ENCODE data around the gene FIBP.

The FIBP gene

DNA sequence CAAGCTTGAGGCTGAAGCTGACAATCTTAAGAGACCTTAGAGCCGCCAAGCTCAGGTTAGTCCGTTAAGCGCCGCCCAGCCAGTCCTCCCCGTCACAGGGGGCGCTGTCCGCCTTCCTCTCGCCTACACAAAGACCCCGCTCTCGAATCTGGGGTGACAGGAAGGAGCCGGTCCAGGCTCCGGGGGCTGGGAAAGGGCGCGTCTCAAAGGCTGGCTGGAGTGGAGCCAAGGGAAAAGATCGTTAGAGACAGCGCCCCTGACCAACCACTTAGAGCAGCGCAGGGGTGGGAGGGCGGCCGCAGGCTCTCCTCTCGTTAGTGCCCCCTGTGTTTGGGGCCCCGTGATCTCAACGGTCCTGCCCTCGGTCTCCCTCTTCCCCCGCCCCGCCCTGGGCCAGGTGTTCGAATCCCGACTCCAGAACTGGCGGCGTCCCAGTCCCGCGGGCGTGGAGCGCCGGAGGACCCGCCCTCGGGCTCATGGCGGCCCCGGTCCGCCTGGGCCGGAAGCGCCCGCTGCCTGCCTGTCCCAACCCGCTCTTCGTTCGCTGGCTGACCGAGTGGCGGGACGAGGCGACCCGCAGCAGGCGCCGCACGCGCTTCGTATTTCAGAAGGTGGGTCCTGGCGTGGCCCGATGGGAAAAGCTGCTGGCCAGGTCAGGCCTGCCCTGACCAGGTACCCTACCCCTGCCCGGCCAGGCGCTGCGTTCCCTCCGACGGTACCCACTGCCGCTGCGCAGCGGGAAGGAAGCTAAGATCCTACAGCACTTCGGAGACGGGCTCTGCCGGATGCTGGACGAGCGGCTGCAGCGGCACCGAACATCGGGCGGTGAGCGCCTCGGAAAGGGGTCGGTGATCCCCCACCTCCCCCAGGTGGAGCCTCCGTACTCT, 27.8 kb downstream of the FIBP start, which contains the start of gene MUS81:
TSS of gene MUS81 (plus strand) at position 156 of the 887 bp plus-strand sequence. CDS start at position 477, 321 bp downstream.
- Histone ChIP-seq H3K4me1 (peaks cover 39% of the 10 kb centered on the region), H4K20me1 (peaks cover 66% of the 10 kb centered on the region), H3K36me3 (peaks cover 53% of the 10 kb centered on the region), H3K27ac (peak within 1 kb of the TSS; percentile 86), H3K4me2 (peak within 1 kb of the TSS; percentile 89), H3K9me3 (no peaks in the 10 kb centered on the region), H3K4me3 (peak within 1 kb of the TSS; percentile 91), H3K9ac (peak within 1 kb of the TSS; percentile 96), H3K27me3 (no peaks in the 10 kb centered on the region)
- TF ChIP-seq Cebpa-rat (IDR thresholded peaks at IDR 0.05): no peak

DNA sequence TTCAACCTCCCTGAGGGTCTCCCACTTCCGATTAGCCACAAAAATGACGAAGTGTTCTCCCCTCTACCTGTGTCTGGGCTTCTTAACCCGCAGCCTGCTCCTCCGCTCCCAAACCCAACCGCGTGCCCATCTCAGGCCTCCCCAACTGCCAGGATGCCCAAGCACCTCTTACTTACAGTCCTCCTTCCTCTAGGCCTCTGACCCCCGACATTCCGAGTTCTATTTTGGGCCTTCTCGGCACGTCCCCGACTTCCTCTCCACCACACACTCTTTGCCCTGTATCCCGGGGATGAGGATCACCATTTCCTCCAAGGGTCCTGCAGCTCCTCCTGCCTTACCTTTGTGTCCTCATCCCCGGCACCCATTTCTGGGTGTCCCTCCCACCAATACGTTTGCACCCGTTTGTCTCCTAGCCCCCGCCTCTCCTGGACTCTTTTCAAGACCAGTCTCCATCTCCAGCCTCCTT, 28.4 kb downstream of the FIBP start:
- H4K20me1 ChIP-seq: peaks cover 66% of the 10 kb centered on the region
- H3K27me3 ChIP-seq: no peaks in the 10 kb centered on the region
- H3K9ac ChIP-seq: peak overlapping the region; percentile 96
- peak overlapping the region; percentile 86 for H3K27ac ChIP-seq
- no peaks in the 10 kb centered on the region for H3K9me3 ChIP-seq
- peak overlapping the region; percentile 91 for H3K4me3 ChIP-seq
- no peak for TF ChIP-seq Cebpa-rat (IDR thresholded peaks at IDR 0.05)
- H3K36me3 ChIP-seq: peaks cover 53% of the 10 kb centered on the region
- peak overlapping the region; percentile 89 for H3K4me2 ChIP-seq
- peaks cover 46% of the 10 kb centered on the region for H3K4me1 ChIP-seq

- H3K27me3 ChIP-seq: no peaks in the 10 kb centered on the region
- peaks cover 66% of the 10 kb centered on the region for H4K20me1 ChIP-seq
- peak overlapping the region; percentile 96 for H3K9ac ChIP-seq
- peaks cover 53% of the 10 kb centered on the region for H3K36me3 ChIP-seq
- peaks cover 48% of the 10 kb centered on the region for H3K4me1 ChIP-seq
- H3K27ac ChIP-seq: peak overlapping the region; percentile 86
- peak overlapping the region; percentile 89 for H3K4me2 ChIP-seq
- no peaks in the 10 kb centered on the region for H3K9me3 ChIP-seq
- H3K4me3 ChIP-seq: peak overlapping the region; percentile 91
- no peak for TF ChIP-seq Cebpa-rat (IDR thresholded peaks at IDR 0.05)
These were observed 29.0 kb downstream of the FIBP start for GRCh38 chr11:65859095-65859811.

DNA sequence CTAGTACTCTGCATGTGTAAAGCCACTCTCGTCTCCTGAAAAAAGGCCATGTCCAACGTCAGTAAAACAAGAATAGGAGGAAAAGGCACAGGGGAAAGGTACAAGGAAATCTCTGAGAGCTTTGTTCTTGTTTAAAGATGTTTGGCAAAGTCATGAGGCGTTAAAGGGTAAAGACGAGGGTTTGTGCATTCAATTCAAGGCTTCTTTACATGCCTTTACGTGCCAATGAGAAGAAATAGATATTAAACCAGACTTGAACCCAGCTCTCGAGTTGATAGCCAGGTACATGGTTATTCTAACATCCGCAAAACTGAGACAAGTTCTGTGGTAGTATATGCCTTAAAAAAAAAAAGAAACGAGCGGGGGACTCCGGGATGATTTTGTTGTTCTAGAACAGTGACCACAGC, 29.6 kb downstream of the FIBP start:
- H3K4me2 ChIP-seq: peak overlapping the region; percentile 89
- no peak for TF ChIP-seq Cebpa-rat (IDR thresholded peaks at IDR 0.05)
- H3K4me1 ChIP-seq: peaks cover 48% of the 10 kb centered on the region
- H3K9me3 ChIP-seq: no peaks in the 10 kb centered on the region
- H3K36me3 ChIP-seq: peaks cover 53% of the 10 kb centered on the region
- peak overlapping the region; percentile 86 for H3K27ac ChIP-seq
- peaks cover 66% of the 10 kb centered on the region for H4K20me1 ChIP-seq
- H3K9ac ChIP-seq: peak overlapping the region; percentile 96
- H3K27me3 ChIP-seq: no peaks in the 10 kb centered on the region
- peak overlapping the region; percentile 91 for H3K4me3 ChIP-seq

DNA sequence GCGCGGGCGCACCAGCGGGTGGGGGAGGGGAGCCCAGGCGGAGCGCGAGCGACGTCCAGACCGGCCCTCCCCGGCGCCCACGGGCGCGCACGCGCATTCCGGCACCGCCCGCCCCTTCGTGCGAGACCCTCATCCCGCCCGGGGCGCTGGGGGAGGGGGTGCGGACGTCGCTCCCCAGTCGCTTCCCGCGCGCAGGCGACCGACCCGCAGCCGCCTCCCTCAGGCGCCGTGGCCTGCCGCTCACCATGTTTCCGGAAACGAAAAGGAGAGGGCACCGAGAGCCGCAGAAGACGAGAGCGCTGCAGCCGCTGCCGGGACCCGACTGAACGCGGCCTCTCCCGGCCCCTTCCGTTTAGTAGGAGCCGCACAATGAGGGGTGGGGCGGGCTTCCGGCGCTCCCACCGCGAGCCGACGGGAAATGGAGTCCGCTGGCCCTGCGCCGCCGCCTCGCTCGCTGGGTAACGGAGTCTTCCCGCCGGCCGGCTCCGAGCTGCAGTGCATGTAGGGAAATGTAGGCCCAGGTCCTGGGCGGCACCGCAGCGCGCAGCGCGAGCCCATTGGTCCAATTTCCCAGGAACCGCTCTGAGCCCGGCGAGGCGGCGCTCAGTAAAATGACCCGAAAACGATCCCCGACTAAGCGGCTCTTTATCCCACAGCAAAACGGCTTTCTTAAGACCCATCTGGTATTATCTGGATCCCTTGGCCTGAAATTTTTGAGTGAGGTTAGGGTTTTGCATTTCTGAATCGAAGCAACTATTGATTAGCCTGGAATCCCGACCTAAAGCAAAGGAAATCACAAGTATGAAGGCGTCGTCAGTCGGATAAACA, 30.2 kb downstream of the FIBP start, which contains the start of gene CFL1:
TSS of gene CFL1 (minus strand) at position 328 of the 828 bp plus-strand sequence. CDS start at position 247, 81 bp downstream.
- H3K36me3 ChIP-seq: peaks cover 53% of the 10 kb centered on the region
- peaks cover 48% of the 10 kb centered on the region for H3K4me1 ChIP-seq

DNA sequence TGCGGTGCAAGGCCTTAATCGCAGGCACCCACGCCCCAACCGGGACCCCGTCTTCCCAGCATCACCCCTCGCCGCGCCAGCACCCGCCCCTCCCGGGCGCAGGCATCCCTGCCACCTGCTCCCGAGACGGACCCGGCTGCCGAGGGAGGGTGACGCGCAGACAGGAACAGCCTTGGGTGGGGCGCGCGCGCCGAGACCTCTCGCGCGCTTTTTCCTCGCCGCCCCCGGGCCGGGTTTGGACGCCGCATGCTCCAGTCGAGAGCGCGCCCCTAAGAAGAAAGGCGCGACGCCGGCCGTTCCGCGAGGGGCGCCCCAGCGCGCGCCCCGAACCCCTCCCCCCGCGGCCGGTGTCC, 30.8 kb downstream of the FIBP start:
- TF ChIP-seq Cebpa-rat (IDR thresholded peaks at IDR 0.05): no peak
- Histone ChIP-seq H3K9ac (peak overlapping the region; percentile 96), H3K36me3 (peaks cover 53% of the 10 kb centered on the region), H4K20me1 (peaks cover 70% of the 10 kb centered on the region), H3K4me1 (peaks cover 48% of the 10 kb centered on the region), H3K4me2 (peak overlapping the region; percentile 84), H3K27ac (peak overlapping the region; percentile 95), H3K27me3 (no peaks in the 10 kb centered on the region), H3K4me3 (peak overlapping the region; percentile 91), H3K9me3 (peaks cover 1% of the 10 kb centered on the region; the same call in 1 of the 2 replicates)

More for the DNA sequence above, 30.2 kb downstream of the FIBP start, which contains the start of gene CFL1:
- H3K27ac ChIP-seq: peak within 1 kb of the TSS; percentile 95
- peaks cover 66% of the 10 kb centered on the region for H4K20me1 ChIP-seq
- H3K4me3 ChIP-seq: peak within 1 kb of the TSS; percentile 91
- H3K9me3 ChIP-seq: no peaks in the 10 kb centered on the region
- peak within 1 kb of the TSS; percentile 89 for H3K4me2 ChIP-seq
- TF ChIP-seq Cebpa-rat (IDR thresholded peaks at IDR 0.05): no peak
- no peaks in the 10 kb centered on the region for H3K27me3 ChIP-seq
- H3K9ac ChIP-seq: peak within 1 kb of the TSS; percentile 96

DNA sequence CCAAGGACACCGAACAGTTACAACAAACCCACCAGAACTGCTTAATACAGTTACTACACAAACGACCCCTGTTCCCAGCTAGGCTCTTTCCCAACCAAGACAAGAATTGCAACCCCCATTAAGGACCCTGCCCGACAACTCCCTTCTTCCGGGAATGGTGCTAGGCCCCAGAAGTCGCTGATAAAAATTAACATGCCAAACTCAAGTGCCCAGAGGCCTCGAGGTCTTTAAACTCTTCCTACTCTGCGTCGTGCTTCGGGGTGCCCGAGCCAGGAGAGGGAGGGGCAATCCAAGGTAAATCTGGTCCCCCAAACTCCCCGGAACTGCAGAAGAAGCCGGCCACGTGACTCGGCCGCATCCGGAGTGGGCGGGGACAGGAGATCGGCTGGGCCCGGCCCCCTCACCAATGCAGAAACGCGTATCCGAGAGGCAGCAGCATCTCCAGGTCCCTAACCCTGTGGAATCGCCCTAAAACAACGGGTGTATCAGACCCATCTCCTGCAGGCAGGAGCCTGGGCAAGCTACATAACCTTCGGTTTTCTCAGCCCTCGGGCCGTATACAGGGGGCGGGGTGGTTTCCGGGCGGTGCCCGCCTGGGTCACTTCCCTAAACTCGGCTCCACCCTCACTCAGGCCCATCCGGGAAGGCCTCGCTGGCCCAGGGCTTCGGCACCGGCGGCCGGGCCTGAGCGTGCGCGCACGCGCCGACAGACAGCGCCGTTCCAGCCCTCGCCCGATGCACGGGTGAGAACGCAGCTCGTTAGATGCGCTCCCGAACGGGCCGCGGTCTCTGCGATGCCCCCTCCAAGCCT, 31.4 kb downstream of the FIBP start:
- peak overlapping the region; percentile 91 for H3K4me3 ChIP-seq
- no peaks in the 10 kb centered on the region for H3K27me3 ChIP-seq
- peaks cover 71% of the 10 kb centered on the region for H4K20me1 ChIP-seq
- peak overlapping the region; percentile 84 for H3K4me2 ChIP-seq
- peaks cover 7% of the 10 kb centered on the region; the same call in 1 of the 2 replicates for H3K9me3 ChIP-seq
- TF ChIP-seq Cebpa-rat (IDR thresholded peaks at IDR 0.05): no peak
- peaks cover 53% of the 10 kb centered on the region for H3K36me3 ChIP-seq
- H3K27ac ChIP-seq: peak overlapping the region; percentile 95
- peak overlapping the region; percentile 96 for H3K9ac ChIP-seq
- peaks cover 43% of the 10 kb centered on the region for H3K4me1 ChIP-seq

- Histone ChIP-seq H3K36me3 (peaks cover 58% of the 10 kb centered on the region), H3K4me3 (peak overlapping the region; percentile 91), H3K4me2 (peak overlapping the region; percentile 84), H3K27me3 (no peaks in the 10 kb centered on the region), H3K27ac (0 out of 2 replicates have a peak overlapping the region, but pooled peaks have one; percentile 95), H4K20me1 (peaks cover 71% of the 10 kb centered on the region), H3K9ac (peak overlapping the region; percentile 96), H3K4me1 (peaks cover 33% of the 10 kb centered on the region), H3K9me3 (peaks cover 15% of the 10 kb centered on the region)
- no peak for TF ChIP-seq Cebpa-rat (IDR thresholded peaks at IDR 0.05)
These were observed 32.3 kb downstream of the FIBP start for GRCh38 chr11:65855927-65856363.

Measured in BLaER1 (cell line).